ENCODE results near the gene NES. TPM values are rescaled to one million over a fixed set of nuclear protein-coding genes. Genes with fewer than 3 reads are reported as not detected.

The NES gene
- total RNA-seq, 1 donor from 2014 or later = 42.4 TPM

- no peak for DNase-seq (ENCODE audit: low spot score)
Measured at GRCh38 chr1:156662005-156662799, 15.0 kb downstream of the NES start.

- DNase-seq (ENCODE audit: low spot score) = no peak
Measured at GRCh38 chr1:156660752-156661112, 16.5 kb downstream of the NES start.

- DNase-seq (ENCODE audit: low spot score) = peak; percentile 96
Measured at GRCh38 chr1:156659988-156660751, 17.0 kb downstream of the NES start.

GRCh38 chr1:156659661-156659987, 17.6 kb downstream of the NES start:
- DNase-seq (ENCODE audit: low spot score) = no peak

GRCh38 chr1:156658945-156659574, 18.1 kb downstream of the NES start:
- no peak for DNase-seq (ENCODE audit: low spot score)

GRCh38 chr1:156658496-156658895, 18.7 kb downstream of the NES start:
- no peak for DNase-seq (ENCODE audit: low spot score)

- no peak for DNase-seq (ENCODE audit: low spot score)
Measured at GRCh38 chr1:156657741-156658319, 19.4 kb downstream of the NES start.

GRCh38 chr1:156656806-156657740, 20.1 kb downstream of the NES start:
- DNase-seq (ENCODE audit: low spot score) = peak; percentile 81

GRCh38 chr1:156655904-156656516, 21.2 kb downstream of the NES start:
- DNase-seq (ENCODE audit: low spot score) = no peak

GRCh38 chr1:156655151-156655903, 21.9 kb downstream of the NES start:
- no peak for DNase-seq (ENCODE audit: low spot score)

GRCh38 chr1:156654700-156655099, 22.5 kb downstream of the NES start:
- DNase-seq (ENCODE audit: low spot score) = no peak

- DNase-seq (ENCODE audit: low spot score) = no peak
Measured at GRCh38 chr1:156652992-156653355, 24.2 kb downstream of the NES start.

- no peak for DNase-seq (ENCODE audit: low spot score)
Measured at GRCh38 chr1:156652131-156652991, 24.8 kb downstream of the NES start.

- no peak for DNase-seq (ENCODE audit: low spot score)
Measured at GRCh38 chr1:156648951-156649350, 28.3 kb downstream of the NES start.

- no peak for DNase-seq (ENCODE audit: low spot score)
Measured at GRCh38 chr1:156648496-156648895, 28.7 kb downstream of the NES start.

- no peak for DNase-seq (ENCODE audit: low spot score)
Measured at GRCh38 chr1:156647351-156647750, 29.9 kb downstream of the NES start.

GRCh38 chr1:156646738-156647211, 30.4 kb downstream of the NES start:
- no peak for DNase-seq (ENCODE audit: low spot score)

GRCh38 chr1:156645666-156646065, 31.5 kb downstream of the NES start:
- DNase-seq (ENCODE audit: low spot score) = no peak

- DNase-seq (ENCODE audit: low spot score) = no peak
Measured at GRCh38 chr1:156645056-156645455, 32.2 kb downstream of the NES start.
